NK-92 (cell line): Measurements from ENCODE around the gene HES5.

ENCODE experiments used
- DNase-seq: peaks from one replicate; lab custom pipeline; 2025; ENCODE audit not compliant: unreplicated experiment; lab: John Stamatoyannopoulos, UW

HES5 gene

GRCh38 chr1:2532485-2533160 lies 2.6 kb upstream of the HES5 start:
- no peak for DNase-seq

DNA sequence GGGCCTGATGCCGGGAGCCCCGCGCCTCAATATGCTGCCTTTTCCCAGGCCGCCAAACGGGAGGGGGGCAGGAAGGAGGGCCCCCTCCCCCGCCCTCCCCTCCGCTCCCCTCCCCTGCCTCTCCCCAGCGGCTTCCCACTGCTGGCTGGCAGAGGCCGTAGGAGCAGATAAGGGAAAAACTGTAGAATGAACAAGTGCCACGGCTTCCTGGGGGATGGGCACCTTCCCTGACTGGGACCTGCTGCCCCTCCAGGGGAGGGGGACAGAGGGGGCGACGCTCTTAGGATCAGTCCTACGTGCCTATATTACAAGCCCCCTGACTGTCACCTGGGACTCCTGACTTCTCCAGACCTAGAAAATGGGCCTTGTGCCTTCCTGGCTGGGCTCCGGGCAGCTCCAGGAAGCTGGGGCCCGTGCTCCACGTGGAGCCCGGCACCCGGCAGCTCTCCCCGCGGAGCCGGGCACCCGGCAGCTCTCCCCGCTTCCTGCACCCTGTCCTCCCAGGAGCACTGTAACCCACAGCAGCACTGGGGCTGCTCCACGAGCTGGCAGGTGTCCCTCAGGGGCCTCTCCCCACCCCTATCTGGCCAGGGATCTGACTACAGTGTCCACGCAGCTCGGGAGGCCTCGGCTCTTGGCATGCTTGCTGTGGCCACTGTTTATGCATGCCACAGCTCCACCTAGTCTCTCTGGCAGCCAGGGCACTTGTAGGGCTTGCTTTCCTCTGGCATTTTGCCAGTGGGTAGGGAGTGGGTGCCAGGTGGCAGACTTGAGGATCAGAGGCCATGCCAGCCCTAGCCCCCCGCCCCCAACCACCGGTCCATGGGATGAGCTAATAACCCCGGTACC lies 674 bp upstream of the HES5 start:
- no peak for DNase-seq

DNA sequence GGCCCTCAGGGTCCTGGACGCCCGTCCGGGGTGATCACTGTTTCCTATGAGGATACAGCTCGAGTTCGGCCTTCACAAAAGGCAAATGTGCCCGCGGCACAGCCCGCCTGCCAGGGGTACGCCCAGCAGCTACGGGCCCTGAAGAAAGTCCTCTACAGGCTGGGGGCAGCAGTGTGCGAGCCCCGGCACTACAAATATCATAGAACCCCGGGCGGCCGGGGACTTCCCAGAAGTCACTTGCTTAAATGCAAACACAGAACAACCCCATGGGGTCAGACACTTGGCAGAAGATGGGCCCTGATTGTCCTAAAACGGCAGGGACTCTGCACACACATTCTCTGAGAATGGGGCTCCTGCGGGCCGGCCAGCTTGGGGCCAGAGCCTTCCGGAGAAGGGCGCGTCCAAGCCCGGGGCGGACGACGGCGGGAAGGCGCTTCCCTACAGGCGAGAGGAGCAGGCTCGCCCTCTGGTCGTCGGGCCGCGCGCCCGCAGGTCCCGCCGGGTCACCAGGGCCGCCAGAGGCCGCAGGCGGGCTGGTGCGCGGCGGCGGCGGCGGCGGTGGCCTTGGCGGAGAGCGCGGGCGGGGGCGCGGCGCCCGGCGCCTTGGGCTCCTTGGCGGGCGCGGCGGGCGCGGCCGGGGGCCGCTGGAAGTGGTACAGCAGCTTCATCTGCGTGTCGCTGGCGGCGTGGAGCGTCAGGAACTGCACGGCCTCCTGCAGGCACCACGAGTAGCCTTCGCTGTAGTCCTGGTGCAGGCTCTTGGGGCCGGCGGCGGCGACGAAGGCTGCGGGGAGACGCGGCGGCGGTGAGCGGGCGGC lies 888 bp downstream of the HES5 start:
- no peak for DNase-seq

DNA sequence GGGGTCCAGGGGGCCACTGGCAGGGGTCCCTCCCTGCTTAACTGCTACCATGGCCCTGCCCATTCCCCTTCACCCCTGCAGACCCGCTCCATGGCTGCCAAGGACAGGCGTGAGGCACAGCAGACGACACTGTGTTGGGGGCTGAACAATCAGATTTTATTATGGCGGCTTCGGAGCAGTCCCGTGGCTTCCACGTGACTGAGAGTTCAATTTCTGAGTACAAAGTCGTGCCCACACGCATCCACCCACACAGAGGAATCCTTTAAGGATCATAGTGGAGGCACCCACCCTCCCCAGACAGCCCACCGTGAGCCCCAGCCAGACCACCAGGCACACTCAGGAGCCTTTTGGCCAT lies 1.5 kb downstream of the HES5 start:
- DNase-seq: no peak

- no peak for DNase-seq
Observed at GRCh38 chr1:2528016-2528415, 2.0 kb downstream of the HES5 start.

- no peak for DNase-seq
Observed at GRCh38 chr1:2527556-2527860, 2.6 kb downstream of the HES5 start.

GRCh38 chr1:2526824-2527555 lies 3.1 kb downstream of the HES5 start:
- no peak for DNase-seq

DNA sequence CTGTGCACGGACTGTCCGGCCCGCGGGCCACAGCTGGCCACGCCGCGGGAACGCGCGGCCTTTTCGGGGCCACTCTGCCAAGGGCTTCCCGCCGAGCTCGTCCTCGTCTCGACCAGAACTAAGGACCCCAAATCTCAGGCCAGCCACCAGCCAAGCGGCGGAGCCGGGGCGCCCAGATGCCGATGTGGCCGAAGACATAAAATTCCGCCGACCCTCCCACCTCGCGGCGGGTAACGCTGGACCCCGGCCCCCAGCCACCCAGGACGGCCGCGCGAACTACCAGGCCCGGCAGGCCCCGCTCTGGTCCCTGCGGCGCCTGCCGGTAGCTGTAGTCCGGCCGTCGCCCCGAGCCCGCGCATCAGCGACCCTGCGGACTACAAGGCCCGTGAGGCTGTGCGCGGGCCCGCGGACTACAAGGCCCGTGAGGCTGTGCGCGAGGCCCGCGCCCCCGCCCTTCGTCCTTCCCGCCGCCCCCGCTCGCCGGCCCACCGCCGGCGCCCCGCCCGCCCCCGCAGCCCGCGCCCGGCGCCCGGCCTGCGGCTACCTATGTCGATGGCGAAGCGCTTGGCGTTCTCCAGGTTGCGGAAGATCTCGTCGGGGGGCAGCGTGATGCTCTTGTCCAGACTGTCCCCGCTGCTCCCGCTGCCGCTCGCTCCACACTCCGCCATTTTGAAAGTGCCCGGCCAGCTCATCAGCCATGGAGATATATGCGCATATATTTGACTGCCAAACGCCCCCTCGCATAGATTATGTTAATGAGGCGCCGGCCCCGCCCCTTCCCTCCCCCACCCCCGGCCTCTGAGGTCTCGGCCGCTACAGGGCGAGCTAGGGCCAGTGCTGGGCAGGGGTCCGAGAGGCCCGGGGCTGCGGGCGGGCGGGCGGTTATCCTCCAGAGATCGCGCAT lies 3.9 kb downstream of the HES5 start, which contains the start of gene PANK4:
TSS of gene PANK4 (minus strand) at position 677 of the 904 bp plus-strand sequence. CDS start at position 668, 9 bp downstream.
- no peak for DNase-seq

- no peak for DNase-seq
Observed at GRCh38 chr1:2525572-2525919, 4.5 kb downstream of the HES5 start.

DNA sequence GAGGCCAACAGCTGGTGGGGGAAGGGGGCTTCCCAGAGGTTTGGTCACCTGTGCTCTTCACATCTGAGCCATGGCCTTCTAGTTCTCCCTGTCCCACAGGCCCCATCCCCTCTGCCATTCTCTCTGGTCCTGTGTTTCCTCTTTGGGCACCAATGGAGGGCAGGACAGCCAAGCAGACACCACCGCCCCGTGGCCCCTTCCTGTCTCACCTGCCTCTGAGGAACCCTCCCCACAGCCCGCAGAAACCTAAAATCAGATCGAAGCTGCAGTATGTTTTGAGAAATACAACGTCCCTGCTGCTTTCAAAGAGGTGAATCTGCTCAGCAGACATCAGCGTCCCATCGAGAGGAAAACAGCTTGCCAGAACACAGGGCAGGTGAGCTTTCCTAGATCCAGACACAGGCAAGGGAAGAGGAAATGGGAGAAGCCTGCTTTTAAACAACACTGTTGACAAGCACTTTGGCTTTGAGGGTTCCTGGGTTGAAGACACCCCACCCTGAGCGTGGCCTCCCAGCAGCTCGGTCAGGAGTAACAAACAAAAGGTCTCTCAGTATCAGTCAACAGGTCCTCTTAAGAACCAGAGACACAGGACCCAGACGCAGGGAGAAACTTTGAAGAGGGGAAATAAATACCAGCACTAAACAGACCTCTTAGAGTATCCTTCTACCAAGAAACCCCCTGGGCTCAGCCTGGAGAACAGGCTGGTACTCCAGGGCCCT lies 6.0 kb downstream of the HES5 start:
- no peak for DNase-seq

- DNase-seq: no peak
Observed at GRCh38 chr1:2523191-2523890, 6.7 kb downstream of the HES5 start.

DNA sequence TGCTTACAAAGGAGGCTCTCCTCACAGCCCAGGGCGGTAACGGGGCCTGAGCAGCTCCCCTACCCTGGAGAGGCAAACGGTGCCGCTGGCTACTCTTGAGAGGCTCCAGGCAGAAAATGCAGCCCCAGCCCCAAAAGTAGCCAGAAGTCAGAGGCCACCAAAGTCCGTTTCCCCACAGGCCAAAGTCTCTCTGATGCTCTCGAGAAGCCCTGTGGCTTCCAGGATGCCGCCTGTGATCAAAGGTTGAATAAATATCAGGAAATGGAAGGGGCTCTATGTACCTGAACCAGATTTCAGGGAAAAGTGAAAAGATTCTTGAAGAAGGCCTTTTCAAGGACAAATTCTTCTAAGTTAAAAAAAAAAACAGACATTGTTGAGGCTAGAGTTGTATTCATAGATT lies 7.8 kb downstream of the HES5 start:
- no peak for DNase-seq

GRCh38 chr1:2520806-2521205 lies 9.3 kb downstream of the HES5 start:
- no peak for DNase-seq

DNA sequence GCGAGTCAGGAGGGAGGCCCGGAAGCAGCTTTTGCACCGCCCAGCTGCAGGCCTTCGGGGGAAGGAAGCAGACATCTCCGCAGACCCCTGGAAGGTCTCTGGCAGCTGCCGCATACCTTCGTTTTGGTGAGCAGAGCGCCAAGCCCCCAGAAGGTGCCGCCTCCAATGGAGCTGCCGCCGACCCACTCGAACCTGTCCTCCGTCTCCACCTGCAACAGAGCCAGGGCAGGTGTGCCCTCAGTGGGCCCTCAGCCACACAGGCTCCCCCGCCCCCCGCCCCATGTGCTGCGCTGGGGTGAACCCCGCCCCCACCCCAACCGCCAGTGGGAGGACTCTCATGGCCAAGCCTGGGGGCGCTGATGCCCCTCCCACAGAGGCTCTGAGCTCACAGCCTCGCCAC lies 9.9 kb downstream of the HES5 start:
- DNase-seq: no peak

DNA sequence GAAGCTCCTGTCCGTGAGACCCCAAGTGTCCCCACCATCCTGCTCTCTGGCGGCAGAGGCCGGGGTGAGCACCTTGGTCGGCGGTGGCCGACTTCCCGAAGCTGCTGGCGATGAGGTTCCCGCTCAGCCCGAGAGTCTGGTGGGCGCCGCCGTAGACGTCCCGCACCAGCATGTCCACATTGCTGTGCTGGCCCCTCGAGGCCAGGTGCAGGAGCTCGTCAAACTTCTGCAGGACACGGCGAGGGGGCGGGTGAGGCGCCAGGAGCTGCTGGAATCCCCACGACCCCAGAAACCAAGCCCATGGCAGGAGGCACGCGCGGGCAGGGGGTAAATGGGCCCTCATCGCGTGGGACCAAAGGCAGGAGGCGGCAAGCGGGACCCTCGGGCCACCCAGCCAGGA lies 10.3 kb downstream of the HES5 start:
- no peak for DNase-seq

DNA sequence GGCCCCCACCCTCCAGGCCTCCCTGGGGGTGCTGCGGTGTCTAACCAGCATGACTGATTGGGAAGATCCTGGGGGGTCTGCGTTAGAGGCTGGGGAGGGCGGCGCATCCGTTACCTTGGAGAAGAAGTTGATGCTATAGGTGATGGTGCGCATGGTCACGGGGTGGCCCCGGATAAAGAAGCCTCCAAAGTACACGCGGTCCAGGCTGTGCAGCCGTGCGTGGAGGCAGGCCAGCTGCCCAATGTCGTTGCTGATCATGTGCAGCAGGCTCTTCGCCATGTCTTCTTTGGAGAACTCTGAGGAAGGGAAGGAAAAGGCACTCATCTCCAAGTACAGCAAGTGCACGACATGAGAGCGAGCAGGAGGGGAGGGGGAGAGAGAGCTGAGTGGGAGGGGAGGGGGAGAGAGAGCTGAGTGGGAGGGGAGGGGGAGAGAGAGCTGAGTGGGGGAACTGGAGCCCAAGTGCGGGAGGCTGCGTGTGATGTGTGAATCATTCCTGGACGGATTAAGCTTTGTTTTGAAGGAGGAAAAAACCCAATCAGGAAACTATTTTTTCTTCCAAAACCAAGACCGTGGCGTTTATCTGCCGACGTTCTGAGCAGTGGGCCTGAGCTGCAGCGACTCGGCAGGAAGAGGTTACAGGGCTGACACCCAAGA lies 10.9 kb downstream of the HES5 start:
- DNase-seq: no peak

DNA sequence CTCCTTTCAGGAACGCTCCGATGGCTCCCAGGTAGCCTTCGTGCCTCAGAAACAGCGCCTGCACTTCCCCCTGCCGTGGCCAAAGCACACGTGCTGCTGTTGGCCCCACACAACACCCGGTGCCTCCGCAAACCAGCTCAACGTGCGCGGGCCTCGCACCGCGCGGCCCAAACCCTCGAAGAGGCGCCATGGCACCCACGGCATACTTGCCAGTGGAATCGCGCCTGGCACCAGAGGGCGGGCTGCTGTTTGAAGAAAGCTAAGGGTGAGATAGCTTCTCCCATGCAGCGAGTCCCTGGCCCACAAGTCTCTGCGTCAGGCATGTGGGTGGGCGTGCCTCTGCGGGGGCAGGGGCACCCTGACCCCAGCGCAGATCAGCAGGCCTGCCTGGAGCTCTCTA lies 11.5 kb downstream of the HES5 start:
- DNase-seq: no peak

- no peak for DNase-seq
Observed at GRCh38 chr1:2517966-2518365, 12.1 kb downstream of the HES5 start.

- no peak for DNase-seq
Observed at GRCh38 chr1:2516946-2517345, 13.1 kb downstream of the HES5 start.
